ENCODE measurements around the gene DPH1.

Gene DPH1

DNA sequence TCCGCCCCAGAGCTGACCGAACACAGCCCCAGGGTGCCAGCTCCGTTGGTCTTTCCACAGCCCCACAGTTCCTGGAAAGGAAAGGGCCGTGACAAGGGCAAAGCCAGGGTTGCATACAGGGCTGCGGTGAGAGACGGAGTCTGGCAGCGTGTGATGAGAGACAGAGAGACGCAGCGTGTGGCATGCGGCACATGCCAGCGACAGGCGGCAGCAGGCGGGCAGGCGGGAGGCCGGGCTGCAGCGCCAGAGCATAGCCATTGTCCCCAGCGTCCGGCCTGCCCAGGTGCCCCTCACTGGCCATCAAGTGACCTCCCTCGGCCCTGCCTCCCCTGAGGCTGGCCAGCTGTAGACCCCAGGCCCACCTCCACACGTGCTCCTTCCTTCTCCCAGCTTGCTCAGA, 13.5 kb upstream of the DPH1 start:
- no CpG with 5 or more reads among the region's 20 CpGs for WGBS (ENCODE audit: extremely low coverage, insufficient coverage, low lambda C conversion rate)
- no peak overlapping the region for H3K56ac ChIP-seq (ENCODE audit: low read length)
- H4K5ac ChIP-seq (ENCODE audit: low read length) = no peak overlapping the region
- DNase-seq = no peak
- H2BK120ac ChIP-seq (ENCODE audit: low read depth, low read length) = no peak overlapping the region
- H3K79me2 ChIP-seq (ENCODE audit: control insufficient read depth, insufficient read depth, low read length) = no peaks in the 10 kb centered on the region
- no peak overlapping the region for H3K4me3 ChIP-seq (ENCODE audit: low read length)
- H3K79me1 ChIP-seq (ENCODE audit: low read length) = no peaks in the 10 kb centered on the region
- no peak overlapping the region for H2BK5ac ChIP-seq (ENCODE audit: low read length)
- no peaks in the 10 kb centered on the region for H3K36me3 ChIP-seq (ENCODE audit: control insufficient read depth, insufficient read depth, low read length)
- H3K4me1 ChIP-seq (ENCODE audit: control insufficient read depth, low read depth, low read length) = peaks cover 5% of the 10 kb centered on the region
- no peak overlapping the region for H2BK15ac ChIP-seq (replicated peaks; ENCODE audit: low read depth)
- no peak overlapping the region for H4K8ac ChIP-seq (ENCODE audit: low read depth, low read length)
- no peak overlapping the region for H3K9ac ChIP-seq (ENCODE audit: low read length)
- no peak overlapping the region for H3K23ac ChIP-seq (ENCODE audit: low read length)
- H3K4me2 ChIP-seq (ENCODE audit: low read length) = no peak overlapping the region
- no peak overlapping the region for H3K4ac ChIP-seq (ENCODE audit: low read depth, low read length)
- H3K27me3 ChIP-seq (ENCODE audit: insufficient read depth, low read length, poor library complexity) = no peaks in the 10 kb centered on the region
- no peak overlapping the region for H3K18ac ChIP-seq (ENCODE audit: low read length)
- H3K27ac ChIP-seq (ENCODE audit: low read depth, low read length) = no peak overlapping the region
- H2AK5ac ChIP-seq (ENCODE audit: low read length) = no peak overlapping the region

DNA sequence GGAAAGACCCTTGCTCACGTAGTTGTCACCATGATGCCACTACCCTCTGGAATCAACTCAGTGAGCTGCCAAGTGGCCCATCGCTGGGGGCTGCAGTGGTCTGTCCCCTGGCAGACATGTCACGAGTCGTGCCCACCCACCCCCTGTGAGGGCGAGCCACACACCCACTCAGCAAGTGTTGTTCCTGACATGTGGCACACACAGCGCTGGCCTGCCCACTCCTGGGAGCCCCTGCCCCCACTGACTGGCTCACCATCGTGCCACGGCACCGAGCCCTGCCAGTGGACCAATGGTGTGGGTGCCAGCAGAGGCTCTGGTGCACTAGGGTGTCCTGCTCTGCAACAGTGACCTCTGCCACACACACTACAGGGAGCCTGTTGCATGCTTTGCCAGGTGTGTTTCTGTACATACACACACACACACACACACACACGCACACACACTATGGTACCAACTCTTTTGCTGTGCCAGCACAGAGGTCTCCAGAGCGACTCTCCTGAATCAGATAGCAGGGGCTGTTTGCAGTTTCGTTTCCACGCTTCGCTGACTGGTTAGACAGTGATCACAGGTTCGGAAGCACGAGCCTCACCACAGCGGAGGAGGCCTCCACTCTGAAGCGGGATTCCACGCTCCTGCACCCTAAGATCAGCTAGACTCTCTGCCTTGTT, 12.5 kb upstream of the DPH1 start:
- Histone ChIP-seq H2AK5ac (ENCODE audit: low read length) (no peak overlapping the region), H3K27me3 (ENCODE audit: insufficient read depth, low read length, poor library complexity) (no peaks in the 10 kb centered on the region), H2BK5ac (ENCODE audit: low read length) (no peak overlapping the region), H3K4me2 (ENCODE audit: low read length) (no peak overlapping the region), H3K4me1 (ENCODE audit: control insufficient read depth, low read depth, low read length) (no peaks in the 10 kb centered on the region), H3K56ac (ENCODE audit: low read length) (no peak overlapping the region), H3K27ac (ENCODE audit: low read depth, low read length) (no peak overlapping the region), H2BK15ac (replicated peaks; ENCODE audit: low read depth) (no peak overlapping the region), H3K9ac (ENCODE audit: low read length) (no peak overlapping the region), H3K4me3 (ENCODE audit: low read length) (no peak overlapping the region), H3K79me1 (ENCODE audit: low read length) (no peaks in the 10 kb centered on the region), H4K5ac (ENCODE audit: low read length) (no peak overlapping the region), H3K36me3 (ENCODE audit: control insufficient read depth, insufficient read depth, low read length) (no peaks in the 10 kb centered on the region), H3K79me2 (ENCODE audit: control insufficient read depth, insufficient read depth, low read length) (no peaks in the 10 kb centered on the region), H3K23ac (ENCODE audit: low read length) (no peak overlapping the region), H4K8ac (ENCODE audit: low read depth, low read length) (no peak overlapping the region), H3K4ac (ENCODE audit: low read depth, low read length) (no peak overlapping the region), H2BK120ac (ENCODE audit: low read depth, low read length) (no peak overlapping the region), H3K18ac (ENCODE audit: low read length) (no peak overlapping the region)
- WGBS (ENCODE audit: extremely low coverage, insufficient coverage, low lambda C conversion rate) = no CpG with 5 or more reads among the region's 19 CpGs
- DNase-seq = no peak

DNA sequence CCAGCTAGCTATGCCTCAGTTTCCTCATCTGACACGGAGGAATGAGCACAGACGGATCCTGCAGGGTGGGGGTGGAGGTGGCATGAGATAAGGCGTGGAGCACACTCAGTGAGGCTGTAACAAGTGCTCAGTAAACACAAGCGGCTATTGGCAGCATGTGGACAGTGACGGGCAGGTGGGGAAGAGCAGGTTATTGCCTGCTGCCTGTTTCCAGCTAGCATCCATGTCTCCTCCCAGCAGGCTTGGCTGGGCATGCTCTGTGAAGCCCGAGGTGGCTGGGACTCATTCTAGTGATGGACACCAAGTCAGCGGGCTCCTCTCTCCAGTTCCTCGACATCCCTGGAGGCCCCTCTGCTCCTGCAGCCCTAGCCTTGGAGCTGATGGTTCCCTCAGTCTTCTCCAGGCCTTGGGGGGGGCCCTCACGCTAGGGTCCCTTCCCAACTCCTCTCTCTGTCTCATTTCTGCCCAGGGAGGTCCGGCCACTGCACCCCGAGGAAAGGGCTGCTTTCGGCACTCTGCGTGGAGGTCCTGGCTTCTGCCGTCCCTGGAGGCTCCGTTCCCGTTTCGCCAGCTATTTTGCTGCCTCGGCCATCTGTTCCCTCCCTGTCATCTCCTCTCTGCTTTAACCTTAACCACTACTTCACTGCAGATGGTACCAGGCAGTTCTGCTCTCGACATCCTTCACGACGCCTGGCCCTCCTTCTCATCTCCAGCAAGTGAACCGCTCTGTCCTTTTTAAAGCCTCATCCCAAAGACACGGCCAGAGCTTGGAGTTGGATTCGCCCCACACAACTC, 11.0 kb upstream of the DPH1 start:
- Histone ChIP-seq H3K4ac (ENCODE audit: low read depth, low read length) (no peak overlapping the region), H3K4me1 (ENCODE audit: control insufficient read depth, low read depth, low read length) (no peaks in the 10 kb centered on the region), H2AK5ac (ENCODE audit: low read length) (no peak overlapping the region), H4K8ac (ENCODE audit: low read depth, low read length) (no peak overlapping the region), H3K23ac (ENCODE audit: low read length) (no peak overlapping the region), H3K27ac (ENCODE audit: low read depth, low read length) (no peak overlapping the region), H4K5ac (ENCODE audit: low read length) (no peak overlapping the region), H3K79me2 (ENCODE audit: control insufficient read depth, insufficient read depth, low read length) (no peaks in the 10 kb centered on the region), H2BK120ac (ENCODE audit: low read depth, low read length) (no peak overlapping the region), H3K56ac (ENCODE audit: low read length) (no peak overlapping the region), H3K4me3 (ENCODE audit: low read length) (no peak overlapping the region), H3K27me3 (ENCODE audit: insufficient read depth, low read length, poor library complexity) (peaks cover 1% of the 10 kb centered on the region), H3K4me2 (ENCODE audit: low read length) (no peak overlapping the region), H2BK5ac (ENCODE audit: low read length) (no peak overlapping the region), H3K18ac (ENCODE audit: low read length) (no peak overlapping the region), H2BK15ac (replicated peaks; ENCODE audit: low read depth) (no peak overlapping the region), H3K79me1 (ENCODE audit: low read length) (no peaks in the 10 kb centered on the region), H3K9ac (ENCODE audit: low read length) (no peak overlapping the region), H3K36me3 (ENCODE audit: control insufficient read depth, insufficient read depth, low read length) (no peaks in the 10 kb centered on the region)
- DNase-seq = no peak
- WGBS (ENCODE audit: extremely low coverage, insufficient coverage, low lambda C conversion rate) = no CpG with 5 or more reads among the region's 24 CpGs

DNA sequence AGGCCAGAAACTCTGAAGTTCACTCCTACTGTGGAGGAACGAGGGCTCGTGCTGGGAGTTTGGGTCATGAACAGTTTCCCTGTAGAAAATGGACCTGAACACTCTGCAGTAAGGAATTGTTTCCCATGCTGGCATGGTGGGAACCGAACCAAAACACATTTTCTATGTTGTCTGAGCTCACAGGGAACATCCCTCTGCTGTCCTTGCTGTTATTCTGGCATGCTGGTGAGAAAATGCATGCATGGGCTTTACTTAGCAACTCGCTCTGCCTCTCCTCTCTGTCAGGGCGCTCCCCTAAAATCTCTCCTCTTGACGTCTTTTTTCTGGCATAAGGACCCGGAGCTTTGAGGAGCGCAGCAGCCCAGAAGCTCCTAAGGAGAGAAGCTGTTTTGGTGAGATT, 10.2 kb upstream of the DPH1 start:
- no peak overlapping the region for H3K56ac ChIP-seq (ENCODE audit: low read length)
- H3K27me3 ChIP-seq (ENCODE audit: insufficient read depth, low read length, poor library complexity) = peaks cover 9% of the 10 kb centered on the region
- H3K4me3 ChIP-seq (ENCODE audit: low read length) = no peak overlapping the region
- no peak overlapping the region for H4K5ac ChIP-seq (ENCODE audit: low read length)
- H3K9ac ChIP-seq (ENCODE audit: low read length) = no peak overlapping the region
- no peak overlapping the region for H4K8ac ChIP-seq (ENCODE audit: low read depth, low read length)
- no peak overlapping the region for H3K4ac ChIP-seq (ENCODE audit: low read depth, low read length)
- H2BK15ac ChIP-seq (replicated peaks; ENCODE audit: low read depth) = no peak overlapping the region
- WGBS (ENCODE audit: extremely low coverage, insufficient coverage, low lambda C conversion rate) = no CpG with 5 or more reads among the region's 8 CpGs
- H3K4me1 ChIP-seq (ENCODE audit: control insufficient read depth, low read depth, low read length) = no peaks in the 10 kb centered on the region
- no peak overlapping the region for H3K27ac ChIP-seq (ENCODE audit: low read depth, low read length)
- no peaks in the 10 kb centered on the region for H3K79me2 ChIP-seq (ENCODE audit: control insufficient read depth, insufficient read depth, low read length)
- no peak overlapping the region for H3K4me2 ChIP-seq (ENCODE audit: low read length)
- no peak overlapping the region for H2AK5ac ChIP-seq (ENCODE audit: low read length)
- DNase-seq = no peak
- H3K18ac ChIP-seq (ENCODE audit: low read length) = no peak overlapping the region
- H2BK120ac ChIP-seq (ENCODE audit: low read depth, low read length) = no peak overlapping the region
- H2BK5ac ChIP-seq (ENCODE audit: low read length) = no peak overlapping the region
- no peaks in the 10 kb centered on the region for H3K36me3 ChIP-seq (ENCODE audit: control insufficient read depth, insufficient read depth, low read length)
- H3K23ac ChIP-seq (ENCODE audit: low read length) = no peak overlapping the region
- H3K79me1 ChIP-seq (ENCODE audit: low read length) = no peaks in the 10 kb centered on the region

DNA sequence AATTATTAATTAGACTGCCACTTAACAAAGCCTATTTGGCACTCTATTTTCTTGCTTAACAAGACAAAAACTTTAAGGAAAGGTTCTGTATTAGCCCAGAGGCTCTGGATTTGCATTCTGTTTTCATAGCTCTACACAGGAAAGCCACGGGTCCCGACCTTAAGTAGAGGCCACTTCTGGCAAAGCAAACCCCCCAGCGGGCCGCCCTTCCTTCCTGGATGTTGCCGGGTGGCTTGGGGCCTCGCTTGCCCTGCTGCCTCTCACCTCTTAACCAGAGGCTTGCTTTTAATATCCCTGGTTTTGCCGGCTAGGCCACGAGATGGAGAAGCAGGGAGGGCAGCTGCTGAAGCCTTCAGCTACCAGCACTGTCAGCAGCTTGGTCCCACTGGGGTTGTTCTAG, 9.2 kb upstream of the DPH1 start:
- Histone ChIP-seq H3K4me2 (ENCODE audit: low read length) (no peak overlapping the region), H3K79me1 (ENCODE audit: low read length) (no peaks in the 10 kb centered on the region), H2BK15ac (replicated peaks; ENCODE audit: low read depth) (no peak overlapping the region), H4K8ac (ENCODE audit: low read depth, low read length) (no peak overlapping the region), H3K18ac (ENCODE audit: low read length) (no peak overlapping the region), H2BK120ac (ENCODE audit: low read depth, low read length) (no peak overlapping the region), H3K36me3 (ENCODE audit: control insufficient read depth, insufficient read depth, low read length) (no peaks in the 10 kb centered on the region), H3K79me2 (ENCODE audit: control insufficient read depth, insufficient read depth, low read length) (no peaks in the 10 kb centered on the region), H3K4me3 (ENCODE audit: low read length) (no peak overlapping the region), H3K27ac (ENCODE audit: low read depth, low read length) (no peak overlapping the region), H3K56ac (ENCODE audit: low read length) (no peak overlapping the region), H2AK5ac (ENCODE audit: low read length) (no peak overlapping the region), H3K27me3 (ENCODE audit: insufficient read depth, low read length, poor library complexity) (peaks cover 13% of the 10 kb centered on the region), H3K4ac (ENCODE audit: low read depth, low read length) (no peak overlapping the region), H3K23ac (ENCODE audit: low read length) (no peak overlapping the region), H4K5ac (ENCODE audit: low read length) (no peak overlapping the region), H3K9ac (ENCODE audit: low read length) (no peak overlapping the region), H3K4me1 (ENCODE audit: control insufficient read depth, low read depth, low read length) (no peaks in the 10 kb centered on the region), H2BK5ac (ENCODE audit: low read length) (no peak overlapping the region)
- no peak for DNase-seq
- no CpG with 5 or more reads among the region's 8 CpGs for WGBS (ENCODE audit: extremely low coverage, insufficient coverage, low lambda C conversion rate)
